Activated CD4-positive, alpha-beta memory T cell treated with anti-CD3 and anti-CD28 coated beads for 36 hours (primary cell): Measurements from ENCODE around the gene IBA57. TPM values are rescaled to one million over a fixed set of nuclear protein-coding genes. Genes with fewer than 3 reads are reported as not detected.
"Not testable (repeated sequence)": the region's sequence is repeated elsewhere in the genome, so short reads cannot be mapped to it uniquely, and the experiment has no call there.

Source experiments
- CTCF ChIA-PET: fragments of 350-600 bp; sonication (Branson Sonifier 250); formaldehyde crosslinking; loops from one replicate; lab custom pipeline; 2021; ENCODE audit warnings: antibody characterized with exemption, inconsistent platforms; lab: Charles Lee
- POLR2A ChIA-PET: fragments of 350-600 bp; sonication (Branson Sonifier 250); formaldehyde crosslinking; loops from one replicate; lab custom pipeline; 2021; ENCODE audit warnings: antibody characterized with exemption; lab: Charles Lee
- DNase-seq: peaks from one replicate; pipeline ENCODE4 v3.0.0-alpha.2; 2020
- H3K27ac Mint-ChIP-seq: one replicate; pipeline ENCODE4 v1.8.0; 2021; ENCODE audit warnings: mixed read lengths
- H3K27me3 Mint-ChIP-seq: one replicate; pipeline ENCODE4 v1.8.0; 2021; ENCODE audit warnings: mixed read lengths
- H3K36me3 Mint-ChIP-seq: one replicate; pipeline ENCODE4 v1.8.0; 2021; ENCODE audit warnings: mixed read lengths
- H3K4me1 Mint-ChIP-seq: one replicate; pipeline ENCODE4 v1.8.0; 2021; ENCODE audit warnings: low read depth, mixed read lengths
- H3K4me3 Mint-ChIP-seq: one replicate; pipeline ENCODE4 v1.8.0; 2021; ENCODE audit warnings: mild to moderate bottlenecking, mixed read lengths
- H3K9me3 Mint-ChIP-seq: one replicate; pipeline ENCODE4 v1.8.0; 2021; ENCODE audit warnings: mixed read lengths
- intact Hi-C: fragments of 100-400 bp; cut with micrococcal nuclease; formaldehyde crosslinking; loops from one replicate; pipeline ENCODE4 v1.15.1; 2023
- total RNA-seq, 2 experiments: library from RNA; stranded (reverse); gene quantifications; one replicate each; pipeline ENCODE4 v1.2.3, GENCODE V29; 2021

IBA57 gene
- total RNA-seq, 2 experiments from 2014 or later: 3.8 to 4.8 TPM

DNA sequence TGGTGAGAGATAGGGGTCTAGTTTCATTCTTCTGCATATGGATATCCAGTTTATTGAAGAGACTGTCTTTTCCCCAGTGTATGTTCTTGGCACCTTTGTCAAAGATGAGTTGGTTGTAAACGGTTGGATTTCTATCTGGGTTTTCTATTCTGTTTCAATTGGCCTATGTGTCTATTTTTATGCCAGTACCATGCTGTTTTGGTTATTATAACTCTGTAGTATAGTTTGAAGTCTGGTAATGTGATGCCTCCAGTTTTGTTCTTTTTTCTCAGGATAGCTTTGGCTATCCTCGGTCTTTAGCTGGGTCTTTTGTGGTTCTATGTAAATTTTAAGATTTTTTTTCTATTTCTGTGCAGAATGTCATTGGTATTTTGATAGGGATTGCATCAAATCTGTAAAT is 22.6 kb downstream of the IBA57 start:
- H3K4me3 Mint-ChIP-seq, DNase-seq, H3K27ac Mint-ChIP-seq, H3K36me3 Mint-ChIP-seq, H3K9me3 Mint-ChIP-seq, H3K27me3 Mint-ChIP-seq, intact Hi-C loops, POLR2A ChIA-PET: not testable (repeated sequence)
- peaks cover 23% of the 10 kb centered on the region for H3K4me1 Mint-ChIP-seq
- CTCF ChIA-PET: interaction anchor here (0.7 to 1.0 kb wide), 2 partner anchors 25 to 85 kb away, joined by 3 to 4 read pairs; partner anchors contain the start of gene C1orf35

DNA sequence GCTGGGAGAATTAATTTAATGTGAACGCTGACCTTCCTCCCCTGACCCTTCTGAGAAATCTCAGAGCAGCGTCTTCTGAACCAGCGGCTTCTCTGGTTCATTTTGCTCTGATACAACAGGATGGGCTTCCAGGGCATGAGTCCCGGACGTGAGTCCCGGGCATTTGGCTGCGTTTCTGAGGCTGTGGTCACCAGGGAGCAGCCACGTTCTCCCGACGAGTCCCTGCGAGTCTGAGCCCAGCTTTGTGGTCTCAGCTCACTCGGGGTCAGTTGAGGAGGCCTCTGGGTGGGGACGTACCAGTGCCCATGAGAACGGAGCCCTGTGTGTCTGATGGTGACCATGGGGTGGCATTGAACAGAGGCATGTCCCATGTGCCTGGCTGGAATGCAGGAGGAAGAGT is 24.6 kb downstream of the IBA57 start:
- ChIA-PET CTCF (no interaction called here), POLR2A (no interaction called here)
- no peak overlapping the region for H3K4me3 Mint-ChIP-seq
- intact Hi-C loops: no loop called here
- DNase-seq: no peak
- H3K4me1 Mint-ChIP-seq: peaks cover 22% of the 10 kb centered on the region
- H3K27ac Mint-ChIP-seq: no peak overlapping the region
- H3K36me3 Mint-ChIP-seq: no peaks in the 10 kb centered on the region
- no peaks in the 10 kb centered on the region for H3K27me3 Mint-ChIP-seq
- no peaks in the 10 kb centered on the region for H3K9me3 Mint-ChIP-seq

DNA sequence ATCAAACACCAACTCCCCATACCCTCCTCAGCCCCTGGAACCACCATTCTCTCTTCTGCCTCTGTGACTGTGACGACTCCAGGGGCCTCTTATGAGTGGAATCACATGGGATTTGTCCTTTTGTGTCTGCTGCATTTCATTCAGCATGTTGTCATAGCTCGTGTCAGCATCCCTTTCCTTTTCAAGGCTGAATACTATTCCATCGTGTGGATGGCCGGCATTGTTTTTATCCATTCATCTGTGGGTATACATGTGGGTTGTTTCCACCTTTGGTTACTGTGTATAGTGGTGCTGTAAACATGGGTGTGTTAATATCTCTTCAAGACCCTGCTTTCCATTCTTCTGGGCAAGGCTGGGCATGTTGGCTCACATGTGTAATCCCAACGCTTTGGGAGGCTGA is 25.2 kb downstream of the IBA57 start:
- Mint-ChIP-seq H3K27me3 (no peaks in the 10 kb centered on the region), H3K36me3 (no peaks in the 10 kb centered on the region), H3K4me3 (no peak overlapping the region), H3K27ac (no peak overlapping the region), H3K9me3 (no peaks in the 10 kb centered on the region), H3K4me1 (peaks cover 16% of the 10 kb centered on the region)
- CTCF ChIA-PET: no interaction called here
- intact Hi-C loops: no loop called here
- POLR2A ChIA-PET: no interaction called here
- DNase-seq: no peak

DNA sequence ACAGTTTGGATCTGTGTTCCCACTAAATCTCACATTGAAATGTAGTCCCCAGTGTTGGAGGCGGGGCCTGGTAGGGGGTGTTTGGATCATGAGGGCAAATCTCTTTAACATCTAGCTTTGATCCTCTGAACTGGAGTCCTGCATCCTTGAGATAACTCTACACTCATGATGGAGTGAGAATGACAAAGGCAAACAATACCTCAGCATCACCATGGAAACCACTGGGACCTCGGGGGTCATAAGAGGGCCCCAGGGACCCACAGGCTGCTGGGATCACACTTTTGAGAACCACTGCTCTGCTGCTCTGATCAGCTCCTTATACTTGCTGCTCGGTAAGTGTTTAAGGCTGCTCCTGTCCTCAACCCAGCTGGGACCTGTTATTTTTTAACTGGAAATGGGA is 28.8 kb downstream of the IBA57 start:
- peaks cover 12% of the 10 kb centered on the region for H3K36me3 Mint-ChIP-seq
- H3K4me1 Mint-ChIP-seq: peaks cover 5% of the 10 kb centered on the region
- H3K27ac Mint-ChIP-seq: no peak overlapping the region
- ChIA-PET POLR2A (no interaction called here), CTCF (no interaction called here)
- DNase-seq: no peak
- H3K4me3 Mint-ChIP-seq: no peak overlapping the region
- intact Hi-C loops: no loop called here
- H3K9me3 Mint-ChIP-seq: peaks cover 8% of the 10 kb centered on the region
- no peaks in the 10 kb centered on the region for H3K27me3 Mint-ChIP-seq

DNA sequence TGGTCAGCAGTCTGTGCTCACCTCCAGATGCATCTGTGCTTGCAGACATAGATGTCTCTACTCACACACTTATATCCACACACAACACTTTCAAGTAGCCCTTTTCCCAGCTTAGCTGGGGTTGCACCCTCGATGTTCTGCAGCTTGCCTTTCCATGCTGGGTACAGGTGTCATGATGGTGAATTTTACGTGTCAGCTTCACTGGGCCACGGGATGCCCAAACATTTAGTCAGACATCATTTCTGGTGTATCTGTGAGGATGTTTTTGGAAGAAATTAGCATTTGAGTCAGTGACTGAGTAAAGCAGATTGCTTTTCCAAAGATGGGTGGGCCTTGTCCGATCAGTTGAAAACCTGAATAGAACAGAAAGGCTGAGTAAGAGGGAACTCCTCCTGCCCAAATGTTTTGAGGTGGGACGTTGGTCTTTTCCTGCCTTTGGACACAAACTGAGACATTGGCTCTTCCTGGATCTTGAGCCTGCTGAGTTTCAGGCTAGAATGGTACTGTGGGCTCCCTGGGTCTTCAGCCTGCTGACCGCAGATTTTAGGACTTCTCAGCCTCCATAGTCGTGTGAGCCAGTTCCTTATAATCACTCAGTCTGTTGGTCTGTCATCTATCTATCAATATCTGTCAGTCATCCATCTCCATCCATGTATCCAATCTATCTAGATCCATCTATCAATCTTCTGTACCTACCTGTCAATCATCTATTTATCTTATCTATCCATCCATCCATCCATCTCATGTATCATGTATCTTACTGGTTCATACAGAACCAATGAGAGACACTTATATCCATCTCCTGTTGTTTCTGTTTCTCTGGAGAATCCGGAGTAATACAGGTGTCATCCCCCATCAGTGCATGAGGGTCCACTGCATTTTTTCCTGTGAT is 29.6 kb downstream of the IBA57 start:
- H3K27me3 Mint-ChIP-seq: no peaks in the 10 kb centered on the region
- no peak overlapping the region for H3K27ac Mint-ChIP-seq
- no peak overlapping the region for H3K4me3 Mint-ChIP-seq
- peaks cover 12% of the 10 kb centered on the region for H3K9me3 Mint-ChIP-seq
- intact Hi-C loops: no loop called here
- POLR2A ChIA-PET: no interaction called here
- H3K4me1 Mint-ChIP-seq: no peaks in the 10 kb centered on the region
- H3K36me3 Mint-ChIP-seq: peaks cover 16% of the 10 kb centered on the region
- CTCF ChIA-PET: no interaction called here
- DNase-seq: no peak

DNA sequence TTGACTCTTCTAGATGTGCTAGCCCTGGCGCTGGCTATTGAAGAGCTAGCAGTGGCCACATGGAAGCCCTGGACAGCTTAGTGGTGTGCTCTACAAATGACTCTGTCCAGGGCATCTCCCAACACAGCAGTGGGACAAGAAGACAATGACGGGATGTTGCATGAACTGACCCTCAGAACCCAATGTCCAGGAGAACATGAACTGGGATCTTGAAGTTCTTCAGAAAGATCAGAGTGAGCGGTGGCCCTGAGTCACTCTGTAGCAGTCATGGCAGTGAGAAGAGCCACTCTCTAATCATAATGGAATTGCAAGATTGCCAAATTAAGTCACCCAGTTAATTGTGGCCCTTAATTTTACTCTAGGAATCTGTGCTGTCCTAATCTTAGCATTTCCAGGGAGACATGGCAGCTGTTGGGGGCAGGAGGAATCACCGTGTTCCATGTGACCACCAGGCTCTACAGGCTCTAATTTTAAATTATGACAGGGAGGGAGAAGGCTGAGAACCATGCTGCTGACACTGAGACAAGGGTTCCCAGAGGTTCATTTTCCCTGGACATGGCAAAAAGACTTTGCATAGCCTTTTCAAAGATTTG is 32.0 kb downstream of the IBA57 start:
- H3K27ac Mint-ChIP-seq: no peak overlapping the region
- H3K4me3 Mint-ChIP-seq: no peak overlapping the region
- H3K9me3 Mint-ChIP-seq: peaks cover 12% of the 10 kb centered on the region
- ChIA-PET CTCF (no interaction called here), POLR2A (no interaction called here)
- intact Hi-C loops: no loop called here
- H3K4me1 Mint-ChIP-seq: no peaks in the 10 kb centered on the region
- no peaks in the 10 kb centered on the region for H3K27me3 Mint-ChIP-seq
- peaks cover 17% of the 10 kb centered on the region for H3K36me3 Mint-ChIP-seq
- DNase-seq: no peak

DNA sequence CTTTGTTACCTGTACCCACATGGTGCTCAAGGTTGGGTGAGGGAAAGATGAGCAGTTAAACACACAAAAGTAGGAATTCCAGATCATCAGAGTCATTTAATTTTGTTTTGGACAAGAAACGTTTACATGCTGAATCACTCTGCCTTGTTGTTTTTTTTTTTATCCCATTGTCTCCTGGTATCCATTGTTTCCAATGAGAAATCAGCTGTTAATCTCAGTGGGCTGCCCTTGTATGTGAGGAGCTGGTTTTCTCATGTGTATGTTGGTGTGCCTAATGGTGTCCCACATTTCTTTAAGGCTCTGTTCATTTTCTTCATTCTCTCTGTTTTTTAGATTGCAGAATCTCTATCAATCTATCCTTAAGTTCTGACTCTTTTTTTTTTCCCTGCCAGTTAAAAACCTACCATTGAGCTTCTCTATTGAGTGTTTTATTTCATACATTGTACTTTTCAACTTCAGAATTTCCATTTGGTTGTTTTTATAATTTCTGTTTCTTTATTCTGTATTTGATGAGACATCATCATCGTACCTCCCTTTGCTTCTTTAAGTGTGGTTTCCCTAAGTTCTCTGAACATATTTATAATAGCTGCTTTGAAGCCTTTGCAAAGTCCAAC is 33.5 kb downstream of the IBA57 start:
- peaks cover 12% of the 10 kb centered on the region for H3K9me3 Mint-ChIP-seq
- intact Hi-C loops: no loop called here
- no peaks in the 10 kb centered on the region for H3K27me3 Mint-ChIP-seq
- H3K36me3 Mint-ChIP-seq: peaks cover 17% of the 10 kb centered on the region
- no peak overlapping the region for H3K4me3 Mint-ChIP-seq
- no peak for DNase-seq
- ChIA-PET POLR2A (no interaction called here), CTCF (no interaction called here)
- H3K27ac Mint-ChIP-seq: no peak overlapping the region
- H3K4me1 Mint-ChIP-seq: no peaks in the 10 kb centered on the region

DNA sequence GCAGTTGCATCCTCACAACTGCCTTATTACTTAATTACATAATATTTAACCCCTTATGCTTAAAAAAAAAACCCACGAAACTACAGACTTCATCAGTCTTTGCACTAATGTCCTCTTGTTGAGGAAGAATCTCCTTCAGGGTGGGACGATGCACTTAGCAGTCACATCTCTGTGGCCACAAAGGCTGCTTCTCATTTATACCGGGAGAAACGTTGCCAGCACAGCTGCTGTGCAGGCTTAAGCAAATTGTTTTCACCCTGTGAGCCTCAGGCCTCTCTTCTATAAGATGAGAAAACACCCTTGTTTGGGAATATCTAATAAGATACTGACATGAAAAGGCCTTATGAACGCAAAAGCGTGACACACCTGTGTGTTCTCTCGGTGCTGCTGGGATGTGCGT is 39.4 kb downstream of the IBA57 start:
- CTCF ChIA-PET: interaction anchor here (1.0 kb wide), 1 partner anchor 9 kb away, joined by 3 read pairs; no protein-coding TSS in a partner anchor
- no peaks in the 10 kb centered on the region for H3K4me1 Mint-ChIP-seq

DNA sequence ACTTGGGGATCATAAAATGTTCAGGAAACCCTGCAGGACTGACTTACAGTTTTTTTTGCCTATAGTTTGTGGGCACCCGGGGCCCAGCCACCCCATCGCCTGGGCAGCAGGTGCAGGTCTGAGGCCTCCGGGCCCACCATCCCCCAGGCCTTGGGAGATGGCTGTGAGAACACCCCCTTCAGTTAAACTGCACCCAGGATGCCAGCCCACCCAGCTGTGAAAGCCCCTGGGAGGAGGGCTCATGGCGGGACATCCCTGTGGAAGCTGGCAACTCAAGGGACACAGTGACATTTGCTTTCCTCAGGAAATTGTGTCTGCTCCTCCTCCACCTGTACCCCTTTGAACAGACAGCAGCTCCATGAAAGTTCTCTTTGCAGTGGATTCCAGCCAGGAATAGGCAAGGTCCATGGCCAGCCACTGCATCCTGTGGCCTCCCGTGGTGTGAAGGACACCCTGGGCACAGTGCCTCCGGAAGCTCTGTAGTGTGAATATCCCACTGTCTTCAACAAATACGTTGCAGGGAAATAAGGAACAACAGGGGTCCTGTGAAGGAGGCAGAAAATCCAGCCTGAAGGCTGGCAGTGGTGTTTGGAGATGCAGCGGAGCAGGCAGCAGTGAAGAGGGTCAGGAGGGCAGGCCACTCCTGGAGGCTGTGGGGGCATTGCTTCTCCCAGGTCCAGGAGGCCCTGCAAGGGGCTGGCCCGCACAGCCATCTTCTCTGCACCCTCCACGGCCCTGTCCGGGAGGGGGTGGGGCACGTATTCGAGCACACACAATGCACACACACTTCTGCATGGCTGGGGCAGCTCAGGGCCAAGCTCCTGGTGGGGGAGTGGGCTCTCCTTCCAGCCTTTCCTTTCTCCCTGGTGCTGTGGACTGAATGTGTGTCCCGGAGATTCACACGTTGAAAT is 40.2 kb downstream of the IBA57 start:
- ChIA-PET CTCF (interaction anchor here (1.0 kb wide), 1 partner anchor 8 kb away, joined by 3 read pairs; no protein-coding TSS in a partner anchor), POLR2A (no interaction called here)
- peaks cover 2% of the 10 kb centered on the region for H3K27me3 Mint-ChIP-seq
- no peak overlapping the region for H3K27ac Mint-ChIP-seq
- no peak for DNase-seq
- H3K4me3 Mint-ChIP-seq: no peak overlapping the region
- H3K36me3 Mint-ChIP-seq: no peaks in the 10 kb centered on the region
- no peaks in the 10 kb centered on the region for H3K4me1 Mint-ChIP-seq
- intact Hi-C loops: no loop called here
- H3K9me3 Mint-ChIP-seq: no peaks in the 10 kb centered on the region

More for the DNA sequence above, 39.4 kb downstream of the IBA57 start:
- intact Hi-C loops: no loop called here
- Mint-ChIP-seq H3K9me3 (no peaks in the 10 kb centered on the region), H3K4me3 (no peak overlapping the region), H3K36me3 (peaks cover 2% of the 10 kb centered on the region), H3K27ac (no peak overlapping the region), H3K27me3 (peaks cover 2% of the 10 kb centered on the region)
- POLR2A ChIA-PET: no interaction called here
- no peak for DNase-seq

DNA sequence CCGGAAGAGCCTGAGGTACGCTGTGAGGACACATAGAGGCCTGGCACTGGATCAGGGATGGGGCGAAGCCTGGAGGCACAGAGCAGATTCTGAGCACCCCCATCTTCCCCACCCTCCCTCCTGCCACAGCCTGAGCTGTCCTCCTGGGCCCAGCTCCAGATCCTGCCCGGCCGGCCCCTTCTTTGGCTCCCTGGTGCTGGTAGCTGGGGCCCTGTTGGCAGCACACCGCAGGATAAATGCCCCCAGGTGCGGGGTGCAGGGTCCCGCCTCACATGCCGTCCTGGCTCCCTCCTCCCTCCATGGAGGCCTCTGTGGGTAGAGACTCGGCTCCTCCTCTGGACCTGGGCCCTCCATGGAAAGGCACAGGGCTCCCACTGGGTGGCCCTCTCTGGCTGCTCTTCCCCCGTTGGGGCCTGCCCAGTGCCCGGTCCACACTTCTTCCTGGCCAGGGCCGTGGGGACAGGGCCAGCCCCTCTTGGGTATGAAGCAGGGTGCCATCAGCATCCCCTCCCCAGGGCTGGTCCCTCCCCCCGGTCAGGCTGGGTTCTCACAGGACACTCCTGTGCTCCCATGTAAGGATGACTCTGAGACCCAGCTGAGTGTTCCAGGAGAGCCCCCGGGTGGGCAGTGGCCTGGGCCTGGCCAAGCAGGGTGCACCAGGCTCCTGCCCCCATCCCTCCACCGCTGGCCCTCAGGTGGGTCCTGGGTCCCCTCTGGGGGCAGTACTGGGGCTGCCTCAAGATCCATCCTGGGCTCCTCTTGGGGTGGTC is 41.2 kb downstream of the IBA57 start:
- no peak overlapping the region for H3K27ac Mint-ChIP-seq
- CTCF ChIA-PET: no interaction called here
- H3K36me3 Mint-ChIP-seq: no peaks in the 10 kb centered on the region
- DNase-seq: no peak
- intact Hi-C loops: no loop called here
- no peaks in the 10 kb centered on the region for H3K4me1 Mint-ChIP-seq
- no peaks in the 10 kb centered on the region for H3K9me3 Mint-ChIP-seq
- peaks cover 2% of the 10 kb centered on the region for H3K27me3 Mint-ChIP-seq
- H3K4me3 Mint-ChIP-seq: no peak overlapping the region
- POLR2A ChIA-PET: no interaction called here

DNA sequence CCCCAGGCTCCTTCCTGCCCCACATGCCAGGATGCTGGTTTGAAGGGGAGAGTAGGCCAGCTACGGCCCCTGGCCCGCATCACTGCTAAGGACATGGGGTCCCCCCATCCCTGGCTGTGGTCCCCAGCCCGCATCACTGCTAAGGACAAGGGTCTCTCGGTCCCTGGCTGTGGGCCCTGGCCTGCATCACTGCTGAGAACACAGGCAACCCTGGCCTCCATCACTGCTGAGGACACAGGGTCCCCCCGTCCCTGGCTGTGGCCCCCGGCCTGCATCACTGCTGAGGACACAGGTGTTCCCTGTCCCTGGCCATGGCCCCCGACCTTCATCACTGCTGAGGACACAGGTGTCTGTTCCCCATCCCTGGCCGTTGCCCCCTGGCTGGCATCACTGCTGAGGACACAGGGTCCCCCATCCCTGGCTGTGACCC is 41.8 kb downstream of the IBA57 start:
- H3K4me3 Mint-ChIP-seq: no peak overlapping the region
- ChIA-PET CTCF (no interaction called here), POLR2A (no interaction called here)
- no peaks in the 10 kb centered on the region for H3K9me3 Mint-ChIP-seq
- H3K27ac Mint-ChIP-seq: no peak overlapping the region
- H3K27me3 Mint-ChIP-seq: peaks cover 2% of the 10 kb centered on the region
- intact Hi-C loops: no loop called here
- no peak for DNase-seq
- H3K4me1 Mint-ChIP-seq: no peaks in the 10 kb centered on the region
- no peaks in the 10 kb centered on the region for H3K36me3 Mint-ChIP-seq
